H1 (cell line): ENCODE data around the gene TACC2. TPM values are rescaled to one million over a fixed set of nuclear protein-coding genes. Genes with fewer than 3 reads are reported as not detected.

Experiments
- CTCF ChIA-PET: fragments of 300-600 bp; sonication (Branson Sonifier 250); formaldehyde crosslinking; loops from one replicate; lab custom pipeline; 2021; ENCODE audit not compliant: partially characterized antibody; lab: Charles Lee
- POLR2A ChIA-PET: fragments of 300-600 bp; sonication (Branson Sonifier 250); formaldehyde crosslinking; loops from one replicate; lab custom pipeline; 2021; ENCODE audit warnings: inconsistent platforms; ENCODE audit not compliant: partially characterized antibody; lab: Charles Lee
- DNase-seq, 2 experiments: peaks; one replicate each; pipeline versions ENCODE4 v3.0.0 to v3.0.0-alpha.2; 2010 to 2022; ENCODE audit warnings: low spot score in 2 of 2, low read depth in 1 of 2, mixed read lengths in 1 of 2
- FAIRE-seq: peaks from 2 replicates; lab custom pipeline; 2011; peaks lifted over from hg19 to GRCh38; lab: Jason Lieb, UNC
- H2AFZ ChIP-seq: 2 replicates; pipeline ENCODE4 v1.8.1; 2012; ENCODE audit warnings: low read length, inconsistent platforms
- H2AK5ac ChIP-seq: 2 replicates; pipeline ENCODE4 v1.6.1; 2013; ENCODE audit warnings: low read depth, low read length
- H2BK120ac ChIP-seq: replicated peaks from 2 replicates; pipeline ENCODE3; 2013; ENCODE audit warnings: low read depth, low read length, inconsistent platforms
- H2BK12ac ChIP-seq: 2 replicates; pipeline ENCODE4 v1.6.1; 2013; ENCODE audit warnings: low read depth, low read length
- H2BK15ac ChIP-seq: 2 replicates; pipeline ENCODE4 v1.6.1; 2013; ENCODE audit warnings: low read length
- H2BK20ac ChIP-seq: 2 replicates; pipeline ENCODE4 v1.6.1; 2013; ENCODE audit warnings: low read length
- H2BK5ac ChIP-seq: 2 replicates; pipeline ENCODE4 v1.6.1; 2013; ENCODE audit warnings: low read depth, low read length
- H3K14ac ChIP-seq: 2 replicates; pipeline ENCODE4 v1.6.1; 2013; ENCODE audit warnings: inconsistent platforms; ENCODE audit not compliant: insufficient read length
- H3K18ac ChIP-seq: 2 replicates; pipeline ENCODE4 v1.6.1; 2013; ENCODE audit warnings: low read length; ENCODE audit errors: extremely low read depth
- H3K23ac ChIP-seq: 2 replicates; pipeline ENCODE4 v1.6.1; 2013; ENCODE audit warnings: inconsistent platforms; ENCODE audit not compliant: insufficient read length
- H3K23me2 ChIP-seq: 2 replicates; pipeline ENCODE4 v1.6.1; 2013; ENCODE audit warnings: low read depth, low read length
- H3K27ac ChIP-seq: 2 replicates; pipeline ENCODE4 v1.6.1; 2011; ENCODE audit warnings: low read depth, low read length, inconsistent platforms
- H3K27me3 ChIP-seq, 4 experiments: replicated peaks in 1 of 4; 1 replicate in 1 of 4; 2 replicates in 3 of 4; pipeline versions ENCODE4 v1.6.1 to v1.8.1; 2011 to 2013; ENCODE audit warnings: low read length in 3 of 4, mild to moderate bottlenecking in 3 of 4, inconsistent platforms in 2 of 4, mixed read lengths in 2 of 4, moderate library complexity in 1 of 4; ENCODE audit not compliant: control insufficient read depth in 3 of 4, insufficient read depth in 3 of 4; ENCODE audit errors: extremely low read depth in 1 of 4
- H3K36me3 ChIP-seq, 4 experiments: 2 replicates each; pipeline versions ENCODE4 v1.6.1 to v1.8.1; 2011 to 2013; ENCODE audit warnings: mild to moderate bottlenecking in 4 of 4, low read length in 3 of 4, moderate library complexity in 2 of 4, control low read depth in 1 of 4, inconsistent platforms in 1 of 4; ENCODE audit not compliant: insufficient read depth in 4 of 4, control insufficient read depth in 2 of 4
- H3K4ac ChIP-seq: replicated peaks from 2 replicates; pipeline ENCODE3; 2013; ENCODE audit warnings: low read length, low read depth, mixed read lengths, inconsistent platforms; ENCODE audit not compliant: insufficient read length
- H3K4me1 ChIP-seq, 4 experiments: replicated peaks in 1 of 4; 1 replicate in 1 of 4; 2 replicates in 3 of 4; pipeline versions ENCODE4 v1.6.1 to v1.8.1; 2011 to 2013; ENCODE audit warnings: low read length in 3 of 4, inconsistent platforms in 2 of 4, mixed read lengths in 1 of 4; ENCODE audit not compliant: insufficient read depth in 4 of 4, control insufficient read depth in 3 of 4
- H3K4me2 ChIP-seq, 2 experiments: 2 replicates each; pipeline versions ENCODE4 v1.6.1 to v1.8.1; 2011 to 2013; ENCODE audit warnings: low read depth in 2 of 2, low read length in 2 of 2, control low read depth in 1 of 2, inconsistent platforms in 1 of 2, mild to moderate bottlenecking in 1 of 2; ENCODE audit not compliant: insufficient read depth in 1 of 2
- H3K4me3 ChIP-seq, 4 experiments: fragments of 200-600, 300-600 bp in 1 of 4; sonication (generic), shearing (Covaris generic), sonication (Bioruptor Twin) in 1 of 4; 2 replicates each; pipeline versions ENCODE4 v1.5.1 to v1.8.1; 2011 to 2016; ENCODE audit warnings: low read length in 4 of 4, low read depth in 3 of 4, control low read depth in 2 of 4, inconsistent platforms in 2 of 4, mild to moderate bottlenecking in 2 of 4, mixed read lengths in 1 of 4, moderate library complexity in 1 of 4; ENCODE audit not compliant: insufficient read depth in 2 of 4; ENCODE audit errors: extremely low read depth in 1 of 4
- H3K56ac ChIP-seq: replicated peaks from 2 replicates; pipeline ENCODE3; 2013; ENCODE audit warnings: low read depth, mild to moderate bottlenecking, mixed read lengths, low read length, inconsistent platforms; ENCODE audit not compliant: insufficient read length
- H3K79me1 ChIP-seq: 2 replicates; pipeline ENCODE4 v1.6.1; 2013; ENCODE audit warnings: low read depth, low read length, control low read depth
- H3K79me2 ChIP-seq, 2 experiments: 2 replicates each; pipeline versions ENCODE4 v1.6.1 to v1.8.1; 2012 to 2013; ENCODE audit warnings: low read length in 2 of 2, mild to moderate bottlenecking in 2 of 2, inconsistent platforms in 1 of 2; ENCODE audit not compliant: insufficient read depth in 2 of 2, control insufficient read depth in 1 of 2
- H3K9ac ChIP-seq, 4 experiments: replicated peaks in 1 of 4; 1 replicate in 1 of 4; 2 replicates in 3 of 4; pipeline versions ENCODE4 v1.6.1 to v1.8.1; 2011 to 2013; ENCODE audit warnings: low read depth in 3 of 4, low read length in 3 of 4, control low read depth in 2 of 4, mild to moderate bottlenecking in 2 of 4, moderate library complexity in 2 of 4, inconsistent platforms in 1 of 4; ENCODE audit errors: extremely low read depth in 1 of 4
- H3K9me3 ChIP-seq, 2 experiments: 2 replicates each; pipeline versions ENCODE4 v1.6.1 to v1.8.1; 2012 to 2013; ENCODE audit warnings: mild to moderate bottlenecking in 2 of 2, moderate library complexity in 2 of 2, control low read depth in 1 of 2, inconsistent platforms in 1 of 2, low read depth in 1 of 2, low read length in 1 of 2, mixed read lengths in 1 of 2; ENCODE audit not compliant: insufficient read depth in 2 of 2
- H4K20me1 ChIP-seq, 2 experiments: replicated peaks in 1 of 2; 2 replicates each; pipeline versions ENCODE3 to v1.8.1; 2011 to 2013; ENCODE audit warnings: inconsistent platforms in 2 of 2, low read length in 2 of 2, mild to moderate bottlenecking in 1 of 2; ENCODE audit not compliant: insufficient read depth in 2 of 2, control insufficient read depth in 1 of 2
- H4K5ac ChIP-seq: 2 replicates; pipeline ENCODE4 v1.6.1; 2013; ENCODE audit warnings: low read length, low read depth, mixed read lengths, inconsistent platforms; ENCODE audit not compliant: insufficient read length
- H4K8ac ChIP-seq: 2 replicates; pipeline ENCODE4 v1.8.0; 2013; ENCODE audit warnings: mild to moderate bottlenecking, moderate library complexity, low read length, inconsistent platforms; ENCODE audit not compliant: insufficient read depth; ENCODE audit errors: extremely low read depth
- H4K91ac ChIP-seq: replicated peaks from 2 replicates; pipeline ENCODE3; 2013; ENCODE audit warnings: low read length, mixed read lengths, inconsistent platforms; ENCODE audit not compliant: insufficient read length
- FOSL1 ChIP-seq: IDR thresholded peaks from 2 replicates; pipeline ENCODE4 v1.6.1; 2011; ENCODE audit warnings: mild to moderate bottlenecking, low read depth, low read length, moderate library complexity; ENCODE audit not compliant: insufficient read depth
- GTF2F1 ChIP-seq: IDR thresholded peaks from 2 replicates; pipeline ENCODE4 v1.6.1; 2012; ENCODE audit warnings: low read depth, low read length, improper control_type of control experiment, borderline replicate concordance
- POLR2AphosphoS5 ChIP-seq: IDR thresholded peaks from 2 replicates; pipeline ENCODE4 v1.6.1; 2011; ENCODE audit warnings: low read depth, low read length
- RBBP5 ChIP-seq: IDR thresholded peaks from 2 replicates; pipeline ENCODE4 v1.7.1; 2012; ENCODE audit warnings: low read depth, mild to moderate bottlenecking, inconsistent platforms, low read length, moderate library complexity, borderline replicate concordance
- WGBS, 2 experiments: shearing (Covaris generic) in 1 of 2; methylation state at CpG; one replicate each; pipeline versions ENCODE4 v1.1.6 to v1.1.7; 2013 to 2015; ENCODE audit warnings: low lambda C conversion rate in 2 of 2, mixed read lengths in 2 of 2, inconsistent platforms in 1 of 2, low coverage in 1 of 2, missing lambda C conversion rate in 1 of 2; ENCODE audit not compliant: insufficient replicate concordance in 2 of 2, insufficient coverage in 1 of 2, insufficient read length in 1 of 2; ENCODE audit errors: extremely low coverage in 1 of 2, missing lambda C conversion rate in 1 of 2; 5-methylcytosine and 5-hydroxymethylcytosine counted together
- polyA plus RNA-seq, 7 experiments: library from polyadenylated mRNA; depleted of rRNA in 3 of 7; stranded (reverse) in 5 of 7; unstranded in 2 of 7; fragments of >200 nt in 5 of 7; fragments of 200-250 nt in 2 of 7; gene quantifications; 1 replicate in 5 of 7; 2 replicates in 1 of 7; 4 replicates in 1 of 7; pipeline versions ENCODE4 v1.2.1 to v1.2.3, GENCODE V29; 2011 to 2013; ENCODE audit warnings: missing spikeins in 2 of 7, mixed read lengths in 2 of 7
- total RNA-seq: library from RNA; stranded (reverse); fragmentation: NEBNext Ultra II Directional; extraction: Animal tissue kit (Norgen Biotek cat#: 25700); gene quantifications from 2 replicates; pipeline ENCODE4 v1.2.1, GENCODE V29; 2021

Gene TACC2
- total and polyA plus RNA-seq, 2 of the 8 experiments (the other 6 are each of a cell fraction or from before 2014, with no cell fraction given): 21.2 to 46.6 TPM

GRCh38 chr10:122276611-122277208 lies 287.7 kb downstream of the TACC2 start:
- Histone ChIP-seq H3K27ac (no peak overlapping the region), H3K27me3 (no peaks in the 10 kb centered on the region; a peak in 1 of 7 replicates), H2BK120ac (no peak overlapping the region), H3K9me3 (no peaks in the 10 kb centered on the region), H4K91ac (no peak overlapping the region), H3K4ac (no peak overlapping the region), H3K79me1 (no peaks in the 10 kb centered on the region), H3K56ac (no peak overlapping the region), H3K18ac (no peak overlapping the region), H3K79me2 (no peaks in the 10 kb centered on the region), H4K20me1 (peaks cover 0 to 2% of the 10 kb centered on the region in 2 experiments), H2AFZ (0 out of 2 replicates have a peak overlapping the region, but pooled peaks have one; percentile 79), H2BK12ac (no peak overlapping the region), H2AK5ac (no peak overlapping the region), H4K5ac (no peak overlapping the region), H3K14ac (no peak overlapping the region), H3K23ac (no peak overlapping the region), H3K4me1 (no peaks in the 10 kb centered on the region), H2BK20ac (no peak overlapping the region), H3K4me2 (no peak overlapping the region), H4K8ac (no peak overlapping the region), H2BK15ac (no peak overlapping the region), H3K23me2 (no peaks in the 10 kb centered on the region), H3K4me3 (no peak overlapping the region), H3K36me3 (no peaks in the 10 kb centered on the region), H3K9ac (no peak overlapping the region), H2BK5ac (no peak overlapping the region)
- DNase-seq (no peak), FAIRE-seq (no peak)
- 97% methylated on average over 6 of the region's 6 CpGs; no CpG with 5 or more reads in 1 of the 2 experiments for WGBS, 2 experiments
- TF ChIP-seq GTF2F1 (no peak), POLR2AphosphoS5 (no peak), FOSL1 (no peak), RBBP5 (no peak)
- POLR2A ChIA-PET: interaction anchor here (0.7 to 1.1 kb wide), 2 partner anchors 9 to 21 kb away, joined by 3 to 4 read pairs; no protein-coding TSS in a partner anchor
- CTCF ChIA-PET: interaction anchor here (0.7 to 10.8 kb wide), 8 partner anchors 7 to 289 kb away, joined by 3 to 74 read pairs (median 6); partner anchors contain the start of gene BTBD16
